Esophagus muscularis mucosa (tissue), 3 donors: ENCODE measurements around the gene JARID2.

Source experiments
- CTCF ChIP-seq, 3 experiments: fragments of 200-600 bp in 2 of 3; fragments of 450-650 bp in 1 of 3; sonication (generic) in 2 of 3; IDR thresholded peaks; one replicate each; pipeline ENCODE4 v1.5.1; 2017 to 2019; ENCODE audit warnings: antibody characterized with exemption in 3 of 3, mild to moderate bottlenecking in 2 of 3, moderate library complexity in 1 of 3
- POLR2A ChIP-seq: fragments of 450-650 bp; IDR thresholded peaks from one replicate; pipeline ENCODE4 v1.6.1; 2017; ENCODE audit warnings: antibody characterized with exemption, moderate library complexity, mild to moderate bottlenecking, low read depth
- POLR2AphosphoS5 ChIP-seq, 2 donors: sonication (generic); formaldehyde crosslinking; IDR thresholded peaks; one replicate each; pipeline ENCODE4 v1.6.1; 2017; ENCODE audit warnings: antibody characterized with exemption in 2 of 2

DNA sequence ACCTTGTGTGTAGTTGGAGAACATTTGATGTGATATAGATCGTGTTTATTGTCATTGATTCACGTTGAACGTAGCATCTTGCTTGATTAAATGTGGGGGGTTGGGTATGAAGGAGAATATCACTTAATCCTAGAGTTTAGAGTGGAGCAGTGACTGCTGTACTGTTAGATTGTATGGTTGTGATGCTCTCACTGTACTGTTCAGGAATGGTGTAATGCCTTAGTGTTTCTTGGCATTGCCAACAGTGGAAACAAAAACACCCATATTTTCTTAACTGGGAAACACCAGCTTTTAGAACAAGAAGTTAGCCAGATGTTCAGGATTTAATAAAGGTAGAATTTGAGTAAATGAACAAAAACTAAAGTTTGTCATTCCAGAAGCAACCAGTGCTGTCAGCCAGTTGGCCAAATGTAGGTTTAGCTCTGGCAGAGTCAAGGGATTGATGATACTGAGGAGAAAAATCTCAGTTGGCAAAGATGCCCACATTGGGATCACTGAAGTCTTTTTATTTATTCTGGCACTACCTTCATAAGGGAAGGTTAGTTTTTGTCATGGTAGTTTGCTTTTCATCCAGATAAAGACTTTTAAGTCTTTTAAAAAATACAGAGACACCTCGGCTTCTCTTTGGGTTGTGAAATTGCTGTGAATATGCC lies 129.9 kb downstream of the JARID2 start:
- TF ChIP-seq POLR2A (no peak), CTCF (IDR thresholded peaks at IDR 0.05) (no peak), POLR2AphosphoS5 (IDR thresholded peaks at IDR 0.05) (no peak)
